Trophoblast cell (in vitro differentiated cells and primary cell): ENCODE results near the gene SERTM1. TPM values are rescaled to one million over a fixed set of nuclear protein-coding genes. Genes with fewer than 3 reads are reported as not detected.

Source experiments
- DNase-seq, 2 donors: peaks; one replicate each; pipeline ENCODE4 v3.0.0-alpha.2; 2016
- H2AFZ ChIP-seq: 2 replicates; pipeline ENCODE4 v1.6.1; 2013; ENCODE audit warnings: low read length, moderate library complexity, mild to moderate bottlenecking; ENCODE audit not compliant: insufficient read depth, poor library complexity
- H2AK5ac ChIP-seq: 2 replicates; pipeline ENCODE4 v1.6.1; 2013; ENCODE audit warnings: mild to moderate bottlenecking, low read length
- H2BK120ac ChIP-seq: 2 replicates; pipeline ENCODE4 v1.6.1; 2013; ENCODE audit warnings: low read length, mild to moderate bottlenecking, moderate library complexity; ENCODE audit not compliant: insufficient read depth, poor library complexity
- H2BK12ac ChIP-seq: 2 replicates; pipeline ENCODE4 v1.6.1; 2013; ENCODE audit warnings: mild to moderate bottlenecking, low read length, moderate library complexity
- H2BK5ac ChIP-seq: 2 replicates; pipeline ENCODE4 v1.6.1; 2013; ENCODE audit warnings: low read length, low read depth, moderate library complexity, mild to moderate bottlenecking; ENCODE audit not compliant: poor library complexity
- H3K14ac ChIP-seq: 2 replicates; pipeline ENCODE4 v1.6.1; 2013; ENCODE audit warnings: mild to moderate bottlenecking, low read length
- H3K18ac ChIP-seq: 2 replicates; pipeline ENCODE4 v1.6.1; 2013; ENCODE audit warnings: mild to moderate bottlenecking, low read length
- H3K23ac ChIP-seq: 2 replicates; pipeline ENCODE4 v1.6.1; 2013; ENCODE audit warnings: low read length
- H3K27ac ChIP-seq: 2 replicates; pipeline ENCODE4 v1.5.1; 2013; ENCODE audit warnings: low read depth, mild to moderate bottlenecking, inconsistent platforms, low read length, moderate library complexity
- H3K27me3 ChIP-seq: 2 replicates; pipeline ENCODE4 v1.6.1; 2013; ENCODE audit warnings: inconsistent platforms, mild to moderate bottlenecking, low read length, moderate library complexity; ENCODE audit not compliant: insufficient read depth
- H3K36me3 ChIP-seq, 2 experiments: 1 replicate in 1 of 2; 2 replicates in 1 of 2; pipeline ENCODE4 v1.6.1; 2013; ENCODE audit warnings: low read length in 2 of 2, mild to moderate bottlenecking in 2 of 2, moderate library complexity in 1 of 2; ENCODE audit not compliant: insufficient read depth in 2 of 2, control insufficient read depth in 1 of 2
- H3K4ac ChIP-seq: 2 replicates; pipeline ENCODE4 v1.6.1; 2013; ENCODE audit warnings: low read depth, mild to moderate bottlenecking, low read length, moderate library complexity
- H3K4me1 ChIP-seq, 2 experiments: 1 replicate in 1 of 2; 2 replicates in 1 of 2; pipeline ENCODE4 v1.6.1; 2013; ENCODE audit warnings: low read length in 2 of 2, mild to moderate bottlenecking in 2 of 2, moderate library complexity in 1 of 2; ENCODE audit not compliant: insufficient read depth in 2 of 2, control insufficient read depth in 1 of 2
- H3K4me2 ChIP-seq: 2 replicates; pipeline ENCODE4 v1.6.1; 2013; ENCODE audit warnings: inconsistent platforms, mild to moderate bottlenecking, low read length, moderate library complexity
- H3K4me3 ChIP-seq: 2 replicates; pipeline ENCODE4 v1.5.1; 2013; ENCODE audit warnings: mild to moderate bottlenecking, low read depth, low read length, inconsistent platforms
- H3K79me1 ChIP-seq: one replicate; pipeline ENCODE4 v1.6.1; 2013; ENCODE audit warnings: low read length
- H3K79me2 ChIP-seq: 2 replicates; pipeline ENCODE4 v1.6.1; 2013; ENCODE audit warnings: low read length, mild to moderate bottlenecking; ENCODE audit not compliant: control insufficient read depth, insufficient read depth, poor library complexity
- H3K9ac ChIP-seq: 2 replicates; pipeline ENCODE4 v1.6.1; 2013; ENCODE audit warnings: mild to moderate bottlenecking, low read length
- H3K9me3 ChIP-seq: 2 replicates; pipeline ENCODE4 v1.6.1; 2013; ENCODE audit warnings: low read depth, mild to moderate bottlenecking, control low read depth, inconsistent platforms, low read length; ENCODE audit not compliant: insufficient read depth
- H4K12ac ChIP-seq: 2 replicates; pipeline ENCODE4 v1.6.1; 2013; ENCODE audit warnings: low read depth, mild to moderate bottlenecking, low read length, moderate library complexity
- H4K8ac ChIP-seq: 2 replicates; pipeline ENCODE4 v1.6.1; 2013; ENCODE audit warnings: low read depth, mild to moderate bottlenecking, low read length, moderate library complexity
- H4K91ac ChIP-seq: one replicate; pipeline ENCODE4 v1.6.1; 2013; ENCODE audit warnings: low read depth, mild to moderate bottlenecking, low read length, moderate library complexity
- WGBS: extraction: QIAGEN DNeasy Blood & Tissue Kit; methylation state at CpG from one replicate; pipeline ENCODE4 v1.1.7; 2013; ENCODE audit warnings: missing lambda C conversion rate; ENCODE audit not compliant: insufficient read length, insufficient coverage; ENCODE audit errors: extremely low coverage; 5-methylcytosine and 5-hydroxymethylcytosine counted together
- polyA plus RNA-seq: library from polyadenylated mRNA; stranded (reverse); fragments of 200-250 nt; gene quantifications from 2 replicates; pipeline ENCODE4 v1.2.3, GENCODE V29; 2013

SERTM1 gene
- polyA plus RNA-seq: 0.03 and 0.04 TPM in 2 replicates

GRCh38 chr13:36673838-36674326 is at the start of gene SERTM1:
Gene SERTM1 (plus strand): TSS chr13:36674020. CDS start chr13:36695079, 21,059 bp downstream.
- Histone ChIP-seq H3K9ac (no peak within 1 kb of the TSS), H3K4ac (no peak within 1 kb of the TSS), H4K12ac (no peak within 1 kb of the TSS), H2AK5ac (no peak within 1 kb of the TSS), H2BK120ac (no peak within 1 kb of the TSS), H3K4me1 (peaks cover 7 to 8% of the 10 kb centered on the region in 2 experiments), H3K4me2 (peak within 1 kb of the TSS; percentile 94), H2BK5ac (no peak within 1 kb of the TSS), H4K8ac (no peak within 1 kb of the TSS), H3K27me3 (peaks cover 16% of the 10 kb centered on the region), H3K27ac (no peak within 1 kb of the TSS), H3K36me3 (no peaks in the 10 kb centered on the region), H3K23ac (no peak within 1 kb of the TSS), H3K9me3 (peaks cover 2% of the 10 kb centered on the region), H3K79me1 (no peaks in the 10 kb centered on the region), H2AFZ (peak within 1 kb of the TSS; percentile 5), H3K14ac (no peak within 1 kb of the TSS), H3K4me3 (peak within 1 kb of the TSS; percentile 69), H3K18ac (no peak within 1 kb of the TSS), H4K91ac (no peak within 1 kb of the TSS), H2BK12ac (no peak within 1 kb of the TSS), H3K79me2 (no peaks in the 10 kb centered on the region)
- DNase-seq: peak in 1 of 2 donors; percentile 15
- no CpG with 5 or more reads among the region's 56 CpGs for WGBS

GRCh38 chr13:36628377-36629056 is 45.3 kb upstream of the SERTM1 start:
- H3K79me2 ChIP-seq: no peaks in the 10 kb centered on the region
- H2BK120ac ChIP-seq: no peak overlapping the region
- no peaks in the 10 kb centered on the region for H3K4me1 ChIP-seq
- no peaks in the 10 kb centered on the region for H3K36me3 ChIP-seq
- H3K4me2 ChIP-seq: no peak overlapping the region
- H3K27ac ChIP-seq: no peak overlapping the region
- no peak overlapping the region for H3K4me3 ChIP-seq
- H3K27me3 ChIP-seq: no peaks in the 10 kb centered on the region
- H3K4ac ChIP-seq: no peak overlapping the region
- no CpG with 5 or more reads among the region's 5 CpGs for WGBS
- H3K18ac ChIP-seq: no peak overlapping the region
- H3K79me1 ChIP-seq: no peaks in the 10 kb centered on the region
- no peak for DNase-seq
- H4K8ac ChIP-seq: no peak overlapping the region
- no peak overlapping the region for H2BK5ac ChIP-seq
- H2AFZ ChIP-seq: no peak overlapping the region
- no peak overlapping the region for H3K9ac ChIP-seq
- peaks cover 1% of the 10 kb centered on the region for H3K9me3 ChIP-seq
- no peak overlapping the region for H2BK12ac ChIP-seq
- H4K12ac ChIP-seq: no peak overlapping the region
- H3K14ac ChIP-seq: no peak overlapping the region
- H3K23ac ChIP-seq: no peak overlapping the region
- H4K91ac ChIP-seq: no peak overlapping the region
- no peak overlapping the region for H2AK5ac ChIP-seq

GRCh38 chr13:36629057-36629385 is 44.8 kb upstream of the SERTM1 start:
- Histone ChIP-seq H3K18ac (no peak overlapping the region), H3K27ac (no peak overlapping the region), H2AFZ (no peak overlapping the region), H4K12ac (no peak overlapping the region), H3K23ac (no peak overlapping the region), H4K8ac (no peak overlapping the region), H2BK120ac (no peak overlapping the region), H4K91ac (no peak overlapping the region), H3K36me3 (no peaks in the 10 kb centered on the region), H2BK5ac (no peak overlapping the region), H3K27me3 (no peaks in the 10 kb centered on the region), H3K4me3 (no peak overlapping the region), H2AK5ac (no peak overlapping the region), H3K9me3 (peaks cover 1% of the 10 kb centered on the region), H3K4me1 (no peaks in the 10 kb centered on the region), H3K4ac (no peak overlapping the region), H3K4me2 (no peak overlapping the region), H3K14ac (no peak overlapping the region), H3K79me1 (no peaks in the 10 kb centered on the region), H3K9ac (no peak overlapping the region), H3K79me2 (no peaks in the 10 kb centered on the region), H2BK12ac (no peak overlapping the region)
- no CpG with 5 or more reads among the region's 2 CpGs for WGBS
- no peak for DNase-seq

GRCh38 chr13:36630181-36630803 is 43.5 kb upstream of the SERTM1 start:
- H3K4me2 ChIP-seq: no peak overlapping the region
- no peak overlapping the region for H2BK12ac ChIP-seq
- H3K4me3 ChIP-seq: no peak overlapping the region
- H2AFZ ChIP-seq: no peak overlapping the region
- H4K8ac ChIP-seq: no peak overlapping the region
- H3K4me1 ChIP-seq: no peaks in the 10 kb centered on the region
- H3K14ac ChIP-seq: no peak overlapping the region
- peaks cover 1% of the 10 kb centered on the region for H3K9me3 ChIP-seq
- H2BK5ac ChIP-seq: no peak overlapping the region
- H2BK120ac ChIP-seq: no peak overlapping the region
- DNase-seq: no peak
- H3K18ac ChIP-seq: no peak overlapping the region
- no peak overlapping the region for H4K12ac ChIP-seq
- H3K27ac ChIP-seq: no peak overlapping the region
- WGBS: no CpG with 5 or more reads among the region's 2 CpGs
- H3K4ac ChIP-seq: no peak overlapping the region
- no peak overlapping the region for H2AK5ac ChIP-seq
- no peak overlapping the region for H3K23ac ChIP-seq
- H3K79me1 ChIP-seq: no peaks in the 10 kb centered on the region
- no peak overlapping the region for H3K9ac ChIP-seq
- H3K79me2 ChIP-seq: no peaks in the 10 kb centered on the region
- H3K27me3 ChIP-seq: no peaks in the 10 kb centered on the region
- H4K91ac ChIP-seq: no peak overlapping the region
- H3K36me3 ChIP-seq: no peaks in the 10 kb centered on the region
